ENCODE measurements around the gene MNX1.

GRCh38 chr7:157007470-157008066 is 2.9 kb downstream of the MNX1 start:
- no peak for TF ChIP-seq JUND (IDR thresholded peaks at IDR 0.05)
- TF ChIP-seq, protein P1, sequence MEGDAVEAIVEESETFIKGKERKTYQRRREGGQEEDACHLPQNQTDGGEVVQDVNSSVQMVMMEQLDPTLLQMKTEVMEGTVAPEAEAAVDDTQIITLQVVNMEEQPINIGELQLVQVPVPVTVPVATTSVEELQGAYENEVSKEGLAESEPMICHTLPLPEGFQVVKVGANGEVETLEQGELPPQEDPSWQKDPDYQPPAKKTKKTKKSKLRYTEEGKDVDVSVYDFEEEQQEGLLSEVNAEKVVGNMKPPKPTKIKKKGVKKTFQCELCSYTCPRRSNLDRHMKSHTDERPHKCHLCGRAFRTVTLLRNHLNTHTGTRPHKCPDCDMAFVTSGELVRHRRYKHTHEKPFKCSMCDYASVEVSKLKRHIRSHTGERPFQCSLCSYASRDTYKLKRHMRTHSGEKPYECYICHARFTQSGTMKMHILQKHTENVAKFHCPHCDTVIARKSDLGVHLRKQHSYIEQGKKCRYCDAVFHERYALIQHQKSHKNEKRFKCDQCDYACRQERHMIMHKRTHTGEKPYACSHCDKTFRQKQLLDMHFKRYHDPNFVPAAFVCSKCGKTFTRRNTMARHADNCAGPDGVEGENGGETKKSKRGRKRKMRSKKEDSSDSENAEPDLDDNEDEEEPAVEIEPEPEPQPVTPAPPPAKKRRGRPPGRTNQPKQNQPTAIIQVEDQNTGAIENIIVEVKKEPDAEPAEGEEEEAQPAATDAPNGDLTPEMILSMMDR (IDR thresholded peaks at IDR 0.05; ENCODE audit: low read depth, low read length, missing input control): no peak
- TF ChIP-seq, protein P2, sequence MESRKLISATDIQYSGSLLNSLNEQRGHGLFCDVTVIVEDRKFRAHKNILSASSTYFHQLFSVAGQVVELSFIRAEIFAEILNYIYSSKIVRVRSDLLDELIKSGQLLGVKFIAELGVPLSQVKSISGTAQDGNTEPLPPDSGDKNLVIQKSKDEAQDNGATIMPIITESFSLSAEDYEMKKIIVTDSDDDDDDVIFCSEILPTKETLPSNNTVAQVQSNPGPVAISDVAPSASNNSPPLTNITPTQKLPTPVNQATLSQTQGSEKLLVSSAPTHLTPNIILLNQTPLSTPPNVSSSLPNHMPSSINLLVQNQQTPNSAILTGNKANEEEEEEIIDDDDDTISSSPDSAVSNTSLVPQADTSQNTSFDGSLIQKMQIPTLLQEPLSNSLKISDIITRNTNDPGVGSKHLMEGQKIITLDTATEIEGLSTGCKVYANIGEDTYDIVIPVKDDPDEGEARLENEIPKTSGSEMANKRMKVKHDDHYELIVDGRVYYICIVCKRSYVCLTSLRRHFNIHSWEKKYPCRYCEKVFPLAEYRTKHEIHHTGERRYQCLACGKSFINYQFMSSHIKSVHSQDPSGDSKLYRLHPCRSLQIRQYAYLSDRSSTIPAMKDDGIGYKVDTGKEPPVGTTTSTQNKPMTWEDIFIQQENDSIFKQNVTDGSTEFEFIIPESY (IDR thresholded peaks at IDR 0.05): no peak
- TF ChIP-seq EGR1 (IDR thresholded peaks at IDR 0.05; ENCODE audit: low read depth in 2 of 2): no peak
- no peak for TF ChIP-seq SP1 (IDR thresholded peaks at IDR 0.05)
- TF ChIP-seq MAX (IDR thresholded peaks at IDR 0.05): no peak
- TF ChIP-seq GABPA (IDR thresholded peaks at IDR 0.05 in 1 of 2, conservative IDR thresholded peaks at IDR 0.05 in 1 of 2): no peak
- TF ChIP-seq RAD21 (IDR thresholded peaks at IDR 0.05): no peak

Data from liver (tissue), 3 donors.